GM12801 (cell line): ENCODE results near the gene PAX4.

Source experiments
- CTCF ChIP-seq: IDR thresholded peaks from one replicate; pipeline ENCODE4 v1.5.1; 2011; ENCODE audit warnings: control low read depth; ENCODE audit not compliant: insufficient read length; ENCODE audit errors: extremely low read depth

PAX4 gene

GRCh38 chr7:127582361-127582760, 35.6 kb downstream of the PAX4 start:
- TF ChIP-seq CTCF = no peak

- no peak for TF ChIP-seq CTCF
These were observed 36.2 kb downstream of the PAX4 start for GRCh38 chr7:127581716-127582115.

GRCh38 chr7:127580612-127581011, 37.3 kb downstream of the PAX4 start:
- TF ChIP-seq CTCF = no peak

- TF ChIP-seq CTCF = no peak
These were observed 39.1 kb downstream of the PAX4 start for GRCh38 chr7:127578711-127579275.

GRCh38 chr7:127578036-127578684, 39.8 kb downstream of the PAX4 start:
- no peak for TF ChIP-seq CTCF

GRCh38 chr7:127571741-127572505, 46.0 kb downstream of the PAX4 start:
- no peak for TF ChIP-seq CTCF

- TF ChIP-seq CTCF = no peak
These were observed 51.7 kb downstream of the PAX4 start for GRCh38 chr7:127566242-127566641.
